ENCODE measurements around the gene TRIM36. TPM values are rescaled to one million over a fixed set of nuclear protein-coding genes. Genes with fewer than 3 reads are reported as not detected.

The TRIM36 gene
- total RNA-seq, 1 experiment from 2014 or later = 0.95 TPM

DNA sequence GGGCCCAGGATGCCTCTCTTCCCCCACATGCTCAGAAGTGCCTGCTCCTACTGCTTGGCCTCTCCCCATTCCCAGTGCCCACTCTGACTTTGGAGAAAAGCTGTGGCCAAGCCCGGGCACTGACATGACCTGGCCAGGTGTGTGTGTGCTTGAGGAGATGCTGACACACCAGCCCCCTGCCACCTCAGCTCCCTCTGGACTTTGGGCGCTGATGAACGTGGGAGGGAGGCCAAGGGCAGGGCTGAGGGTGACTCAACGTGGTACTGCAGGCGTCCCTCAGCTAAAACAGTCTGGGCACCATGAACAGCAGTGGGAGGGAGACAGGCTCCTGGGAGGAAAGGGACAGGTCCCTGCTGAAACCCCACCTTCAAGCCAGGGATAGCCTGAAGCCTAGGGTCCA, 3.9 kb downstream of the TRIM36 start:
- Histone ChIP-seq H3K4me3 (ENCODE audit: low read depth, low read length) (no peak overlapping the region), H3K4me1 (peaks cover 7% of the 10 kb centered on the region), H3K36me3 (ENCODE audit: control insufficient read depth, insufficient read depth, low read length) (no peaks in the 10 kb centered on the region), H3K9me3 (peaks cover 4% of the 10 kb centered on the region), H3K27me3 (replicated peaks; ENCODE audit: control insufficient read depth, insufficient read depth, low read length) (no peaks in the 10 kb centered on the region)
- Mint-ChIP-seq H3K27me3 (ENCODE audit: insufficient read depth, unreplicated experiment) (peaks cover 13% of the 10 kb centered on the region), H3K27ac (ENCODE audit: unreplicated experiment) (no peak overlapping the region), H3K4me1 (ENCODE audit: low read depth, unreplicated experiment) (no peaks in the 10 kb centered on the region), H3K9me3 (ENCODE audit: unreplicated experiment) (peaks cover 23% of the 10 kb centered on the region), H3K4me3 (ENCODE audit: unreplicated experiment) (no peak overlapping the region), H3K36me3 (ENCODE audit: insufficient read depth, unreplicated experiment) (peaks cover 7% of the 10 kb centered on the region)
- DNase-seq = no peak
- intact Hi-C loops (cut with micrococcal nuclease; ENCODE audit: unreplicated experiment) = no loop called here
- ChIA-PET CTCF (no interaction called here), POLR2A (no interaction called here)
- BruUV-seq (replicated peaks) = no TSS peak
- TF ChIP-seq, protein P1, sequence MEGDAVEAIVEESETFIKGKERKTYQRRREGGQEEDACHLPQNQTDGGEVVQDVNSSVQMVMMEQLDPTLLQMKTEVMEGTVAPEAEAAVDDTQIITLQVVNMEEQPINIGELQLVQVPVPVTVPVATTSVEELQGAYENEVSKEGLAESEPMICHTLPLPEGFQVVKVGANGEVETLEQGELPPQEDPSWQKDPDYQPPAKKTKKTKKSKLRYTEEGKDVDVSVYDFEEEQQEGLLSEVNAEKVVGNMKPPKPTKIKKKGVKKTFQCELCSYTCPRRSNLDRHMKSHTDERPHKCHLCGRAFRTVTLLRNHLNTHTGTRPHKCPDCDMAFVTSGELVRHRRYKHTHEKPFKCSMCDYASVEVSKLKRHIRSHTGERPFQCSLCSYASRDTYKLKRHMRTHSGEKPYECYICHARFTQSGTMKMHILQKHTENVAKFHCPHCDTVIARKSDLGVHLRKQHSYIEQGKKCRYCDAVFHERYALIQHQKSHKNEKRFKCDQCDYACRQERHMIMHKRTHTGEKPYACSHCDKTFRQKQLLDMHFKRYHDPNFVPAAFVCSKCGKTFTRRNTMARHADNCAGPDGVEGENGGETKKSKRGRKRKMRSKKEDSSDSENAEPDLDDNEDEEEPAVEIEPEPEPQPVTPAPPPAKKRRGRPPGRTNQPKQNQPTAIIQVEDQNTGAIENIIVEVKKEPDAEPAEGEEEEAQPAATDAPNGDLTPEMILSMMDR (IDR thresholded peaks at IDR 0.05; ENCODE audit: insufficient read depth in 1 of 2, low read depth in 1 of 2, low read length in 1 of 2, severe bottlenecking in 1 of 2, unreplicated experiment in 1 of 2) = no peak

DNA sequence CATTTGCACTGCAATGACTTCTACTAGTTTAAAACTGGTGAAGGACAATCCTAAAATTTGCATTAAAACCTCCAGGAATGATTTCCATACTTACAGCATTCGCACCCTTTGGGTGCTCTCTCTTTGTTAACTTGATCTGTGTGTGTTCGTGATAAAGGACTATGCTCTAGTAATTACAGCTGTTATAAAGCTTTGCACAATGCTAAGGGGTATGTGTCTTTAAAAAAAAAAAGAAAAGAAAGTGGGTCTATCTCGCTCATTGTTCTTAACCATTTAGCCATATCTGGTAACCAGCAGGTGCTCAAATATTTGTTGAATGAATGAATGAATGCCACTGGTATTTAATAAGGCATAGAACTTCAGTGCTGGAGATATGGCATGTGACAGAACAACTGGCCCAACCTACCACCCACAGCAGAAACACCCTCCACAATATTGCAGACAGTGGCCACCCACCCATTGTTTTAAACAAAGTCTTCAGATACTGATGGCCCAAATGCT, 8.7 kb downstream of the TRIM36 start:
- no peaks in the 10 kb centered on the region for H3K27me3 Mint-ChIP-seq (ENCODE audit: insufficient read depth, unreplicated experiment)
- no peak overlapping the region for H3K4me3 ChIP-seq (ENCODE audit: low read depth, low read length)
- CTCF ChIA-PET = no interaction called here

DNA sequence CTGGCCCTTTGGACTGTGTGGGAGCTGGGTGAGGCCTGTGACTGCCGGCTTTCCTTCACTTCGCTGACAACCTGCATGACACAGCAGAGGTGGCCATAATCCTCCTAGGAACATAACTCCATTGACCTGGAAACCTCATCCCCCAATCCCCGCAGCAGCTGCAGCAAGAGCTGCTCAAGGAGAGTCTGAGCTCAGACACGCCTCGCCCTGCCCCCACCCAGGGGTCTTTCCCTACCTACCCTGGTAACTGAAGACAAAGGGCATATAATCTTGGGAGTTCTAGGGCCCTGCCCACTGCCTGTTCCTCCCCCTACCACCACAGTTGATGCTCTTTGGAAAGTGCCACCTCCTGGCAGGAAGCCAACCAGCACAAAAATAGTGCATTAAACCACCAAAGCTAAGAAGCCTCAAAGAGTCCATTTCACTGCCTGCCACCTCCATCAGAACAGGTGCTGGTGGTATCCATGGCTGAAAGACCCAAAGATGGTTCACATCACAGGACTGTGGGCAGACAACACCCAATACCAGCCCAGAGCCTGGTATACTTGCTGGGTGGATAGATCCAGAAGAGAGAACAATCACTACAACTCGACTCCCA, 18.4 kb downstream of the TRIM36 start:
- no peaks in the 10 kb centered on the region for H3K36me3 ChIP-seq (ENCODE audit: control insufficient read depth, insufficient read depth, low read length)
- H3K27me3 Mint-ChIP-seq (ENCODE audit: insufficient read depth, unreplicated experiment) = peaks cover 17% of the 10 kb centered on the region
- POLR2A ChIA-PET = no interaction called here
- no peak for DNase-seq
- no peaks in the 10 kb centered on the region for H3K27me3 ChIP-seq (replicated peaks; ENCODE audit: control insufficient read depth, insufficient read depth, low read length)
- no peaks in the 10 kb centered on the region for H3K4me1 ChIP-seq
- no TSS peak for BruUV-seq (replicated peaks)
- no peaks in the 10 kb centered on the region for H3K4me1 Mint-ChIP-seq (ENCODE audit: low read depth, unreplicated experiment)
- H3K4me3 ChIP-seq (ENCODE audit: low read depth, low read length) = no peak overlapping the region
- CTCF ChIA-PET = no interaction called here
- no peak overlapping the region for H3K27ac Mint-ChIP-seq (ENCODE audit: unreplicated experiment)
- H3K4me3 Mint-ChIP-seq (ENCODE audit: unreplicated experiment) = no peak overlapping the region
- intact Hi-C loops (cut with micrococcal nuclease; ENCODE audit: unreplicated experiment) = no loop called here
- TF ChIP-seq, protein P1 (IDR thresholded peaks at IDR 0.05; ENCODE audit: insufficient read depth in 1 of 2, low read depth in 1 of 2, low read length in 1 of 2, severe bottlenecking in 1 of 2, unreplicated experiment in 1 of 2) = no peak
- peaks cover 10% of the 10 kb centered on the region for H3K9me3 Mint-ChIP-seq (ENCODE audit: unreplicated experiment)
- H3K36me3 Mint-ChIP-seq (ENCODE audit: insufficient read depth, unreplicated experiment) = no peaks in the 10 kb centered on the region
- 0 out of 2 replicates have a peak, but pooled peaks cover 3% of the 10 kb centered on the region for H3K9me3 ChIP-seq

More for the DNA sequence above, 8.7 kb downstream of the TRIM36 start:
- H3K27me3 ChIP-seq (replicated peaks; ENCODE audit: control insufficient read depth, insufficient read depth, low read length) = no peaks in the 10 kb centered on the region
- POLR2A ChIA-PET = no interaction called here
- BruUV-seq (replicated peaks) = no TSS peak
- no peaks in the 10 kb centered on the region for H3K4me1 Mint-ChIP-seq (ENCODE audit: low read depth, unreplicated experiment)
- no peak for DNase-seq
- H3K4me3 Mint-ChIP-seq (ENCODE audit: unreplicated experiment) = no peak overlapping the region
- no peak overlapping the region for H3K27ac Mint-ChIP-seq (ENCODE audit: unreplicated experiment)
- H3K36me3 Mint-ChIP-seq (ENCODE audit: insufficient read depth, unreplicated experiment) = no peaks in the 10 kb centered on the region
- no peaks in the 10 kb centered on the region; the same call in 1 of the 2 replicates for H3K9me3 ChIP-seq
- TF ChIP-seq, protein P1 (IDR thresholded peaks at IDR 0.05; ENCODE audit: insufficient read depth in 1 of 2, low read depth in 1 of 2, low read length in 1 of 2, severe bottlenecking in 1 of 2, unreplicated experiment in 1 of 2) = no peak
- no peaks in the 10 kb centered on the region for H3K36me3 ChIP-seq (ENCODE audit: control insufficient read depth, insufficient read depth, low read length)
- H3K9me3 Mint-ChIP-seq (ENCODE audit: unreplicated experiment) = peaks cover 10% of the 10 kb centered on the region
- no peaks in the 10 kb centered on the region for H3K4me1 ChIP-seq
- intact Hi-C loops (cut with micrococcal nuclease; ENCODE audit: unreplicated experiment) = no loop called here

Measured in Caco-2 (cell line).